Hepatocyte (in vitro differentiated cells): Measurements from ENCODE around the gene ARHGAP26. TPM values are rescaled to one million over a fixed set of nuclear protein-coding genes. Genes with fewer than 3 reads are reported as not detected.

Experiments used
- DNase-seq: peaks from one replicate; pipeline ENCODE4 v3.0.0-alpha.2; 2016; ENCODE audit warnings: low spot score
- H2AFZ ChIP-seq: fragments of 200-600 bp; sonication (generic); 2 replicates; pipeline ENCODE4 v1.6.0; 2016; ENCODE audit warnings: antibody characterized with exemption, mild to moderate bottlenecking
- H3K27ac ChIP-seq: fragments of 200-600 bp; sonication (generic); 2 replicates; pipeline ENCODE4 v1.5.1; 2016; ENCODE audit warnings: mild to moderate bottlenecking
- H3K27me3 ChIP-seq: fragments of 200-600 bp; sonication (generic); 2 replicates; pipeline ENCODE4 v1.6.1; 2016
- H3K36me3 ChIP-seq: fragments of 200-600 bp; sonication (generic); replicated peaks from 2 replicates; pipeline ENCODE4 v1.5.1; 2016; ENCODE audit warnings: low read depth; ENCODE audit not compliant: insufficient read depth
- H3K4me1 ChIP-seq: fragments of 200-600 bp; sonication (generic); 2 replicates; pipeline ENCODE4 v1.5.1; 2016; ENCODE audit warnings: mild to moderate bottlenecking, moderate library complexity; ENCODE audit not compliant: insufficient read depth
- H3K4me2 ChIP-seq: fragments of 200-600 bp; sonication (generic); 2 replicates; pipeline ENCODE4 v1.6.0; 2016
- H3K4me3 ChIP-seq: fragments of 200-600 bp; sonication (generic); 2 replicates; pipeline ENCODE4 v1.5.1; 2016; ENCODE audit warnings: mild to moderate bottlenecking
- H3K79me2 ChIP-seq: fragments of 200-600 bp; sonication (generic); 2 replicates; pipeline ENCODE4 v1.6.0; 2017; ENCODE audit warnings: mild to moderate bottlenecking
- H3K9me2 ChIP-seq: fragments of 200-600 bp; sonication (generic); replicated peaks from 2 replicates; pipeline ENCODE4 v1.6.0; 2017; ENCODE audit warnings: mild to moderate bottlenecking; ENCODE audit not compliant: insufficient read depth
- H3K9me3 ChIP-seq: fragments of 200-600 bp; sonication (generic); 2 replicates; pipeline ENCODE4 v1.5.1; 2016; ENCODE audit warnings: low read depth, mild to moderate bottlenecking
- H4K20me1 ChIP-seq: fragments of 200-600 bp; sonication (generic); 2 replicates; pipeline ENCODE4 v1.6.0; 2016; ENCODE audit warnings: mild to moderate bottlenecking; ENCODE audit not compliant: insufficient read depth, poor library complexity, severe bottlenecking
- CTCF ChIP-seq: fragments of 200-600 bp; sonication (generic); IDR thresholded peaks from 2 replicates; pipeline ENCODE4 v1.5.1; 2016; ENCODE audit warnings: antibody characterized with exemption, mild to moderate bottlenecking; ENCODE audit not compliant: poor library complexity
- EZH2 ChIP-seq: fragments of 200-600 bp; sonication (generic); IDR thresholded peaks from 2 replicates; pipeline ENCODE4 v1.6.1; 2016; ENCODE audit warnings: antibody characterized with exemption, mild to moderate bottlenecking, borderline replicate concordance
- EZH2phosphoT487 ChIP-seq: fragments of 200-600 bp; sonication (generic); IDR thresholded peaks from one replicate; pipeline ENCODE4 v1.6.1; 2018; ENCODE audit warnings: antibody characterized with exemption, mild to moderate bottlenecking, low read depth, moderate library complexity; ENCODE audit not compliant: unreplicated experiment, severe bottlenecking
- WGBS: methylation state at CpG from one replicate; pipeline ENCODE4 v1.1.6; 2016; ENCODE audit warnings: low lambda C conversion rate; ENCODE audit errors: missing lambda C conversion rate; 5-methylcytosine and 5-hydroxymethylcytosine counted together
- polyA plus RNA-seq: library from polyadenylated mRNA; unstranded; fragments of >200 nt; fragmentation: Nextera tagmentation; extraction: Ambion mirVana; gene quantifications from 2 replicates; pipeline ENCODE4 v1.2.1, GENCODE V29; 2016
- total RNA-seq: library from RNA; depleted of rRNA; stranded (reverse); fragments of >200 nt; gene quantifications from 2 replicates; pipeline ENCODE4 v1.2.3, GENCODE V29; 2014

The ARHGAP26 gene
- total and polyA plus RNA-seq, 2 experiments from 2014 or later: 16.5 to 19.8 TPM

DNA sequence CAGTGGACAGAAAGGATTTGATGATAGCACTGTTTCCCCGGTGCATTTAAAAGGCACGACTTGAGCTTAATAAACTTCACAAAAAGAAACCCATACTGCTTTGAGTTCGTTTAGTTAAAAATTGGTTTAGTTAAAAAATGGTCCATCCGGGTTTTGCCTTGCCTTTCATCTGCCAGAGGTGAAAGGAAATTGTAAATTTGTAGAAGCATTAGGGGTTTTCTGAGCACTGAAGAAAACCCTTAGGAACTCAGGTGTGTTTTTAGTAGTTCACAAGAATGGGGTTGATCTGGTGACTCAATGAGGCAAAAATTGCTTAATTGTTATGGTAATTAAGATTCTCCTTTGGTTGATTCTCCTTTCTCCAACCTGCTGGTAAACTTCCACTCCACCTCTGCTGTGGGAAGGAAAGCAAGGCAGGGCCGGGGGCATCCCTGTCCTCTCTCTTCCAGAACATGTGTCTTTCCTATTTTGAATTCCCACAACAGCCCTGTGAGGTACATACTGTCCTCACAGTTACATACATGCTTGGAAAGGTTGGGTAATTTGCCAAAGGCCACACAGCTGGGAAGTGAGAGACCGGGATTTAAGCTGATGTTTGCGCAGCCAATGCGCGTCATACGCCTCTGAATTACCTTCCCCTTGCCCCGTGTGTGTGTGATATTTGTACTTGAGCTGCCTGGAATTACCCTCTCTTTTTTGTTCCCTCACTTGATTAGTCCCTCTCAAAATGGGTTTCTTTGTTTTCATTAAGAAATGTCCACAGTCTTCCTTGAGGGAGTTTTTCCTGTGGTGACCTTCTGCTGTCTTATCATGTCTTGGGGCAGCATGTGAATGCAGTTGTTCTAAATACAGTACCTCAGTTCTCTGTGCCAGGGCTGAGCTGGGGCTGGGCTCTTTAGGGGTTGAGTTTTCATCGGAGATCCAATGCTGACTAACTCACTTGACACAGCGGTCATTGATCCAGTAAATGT is 94.4 kb downstream of the ARHGAP26 start:
- no peaks in the 10 kb centered on the region for H3K9me2 ChIP-seq
- 56% methylated on average over 13 of the region's 13 CpGs for WGBS
- no peaks in the 10 kb centered on the region for H3K9me3 ChIP-seq
- no peaks in the 10 kb centered on the region for H4K20me1 ChIP-seq
- peak overlapping the region; percentile 17 for H3K4me2 ChIP-seq
- DNase-seq: peak; percentile 51
- H3K79me2 ChIP-seq: peaks cover 70% of the 10 kb centered on the region
- H3K4me3 ChIP-seq: no peak overlapping the region
- no peak for TF ChIP-seq CTCF
- TF ChIP-seq EZH2phosphoT487: no peak
- no peak for TF ChIP-seq EZH2
- peaks cover 38% of the 10 kb centered on the region for H3K4me1 ChIP-seq
- no peaks in the 10 kb centered on the region for H3K36me3 ChIP-seq
- peak overlapping the region; percentile 80 for H3K27ac ChIP-seq
- H2AFZ ChIP-seq: no peak overlapping the region
- no peaks in the 10 kb centered on the region for H3K27me3 ChIP-seq

DNA sequence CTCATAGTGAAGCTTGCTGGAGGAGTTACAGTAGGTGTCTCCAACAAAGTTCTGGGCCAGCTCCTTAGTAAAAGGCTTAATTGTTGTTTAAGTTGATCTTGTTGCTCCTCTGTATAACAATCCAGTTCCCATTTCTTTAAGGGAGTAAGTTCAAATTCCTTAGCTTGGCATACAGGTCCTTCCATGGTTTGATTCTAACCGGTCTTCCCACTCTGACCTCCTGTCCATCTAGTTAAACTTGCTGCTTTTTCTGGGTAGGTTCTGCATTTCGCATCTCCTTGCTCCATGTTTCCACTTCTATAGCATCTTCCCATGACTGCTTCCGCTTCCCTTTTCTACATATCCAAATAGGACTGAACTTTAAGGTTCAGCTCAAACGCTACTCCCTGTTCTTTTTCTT is 95.5 kb downstream of the ARHGAP26 start:
- no peaks in the 10 kb centered on the region for H3K9me3 ChIP-seq
- peaks cover 65% of the 10 kb centered on the region for H3K79me2 ChIP-seq
- no peak for TF ChIP-seq EZH2
- TF ChIP-seq EZH2phosphoT487: no peak
- no peak for TF ChIP-seq CTCF
- no peaks in the 10 kb centered on the region for H4K20me1 ChIP-seq
- no peaks in the 10 kb centered on the region for H3K9me2 ChIP-seq
- H3K4me1 ChIP-seq: peaks cover 38% of the 10 kb centered on the region
- H3K4me2 ChIP-seq: no peak overlapping the region
- no peak overlapping the region for H2AFZ ChIP-seq
- no peak for DNase-seq
- H3K27ac ChIP-seq: peak overlapping the region; percentile 80
- 90% methylated on average over 4 of the region's 4 CpGs for WGBS
- no peak overlapping the region for H3K4me3 ChIP-seq
- H3K36me3 ChIP-seq: no peaks in the 10 kb centered on the region
- no peaks in the 10 kb centered on the region for H3K27me3 ChIP-seq

DNA sequence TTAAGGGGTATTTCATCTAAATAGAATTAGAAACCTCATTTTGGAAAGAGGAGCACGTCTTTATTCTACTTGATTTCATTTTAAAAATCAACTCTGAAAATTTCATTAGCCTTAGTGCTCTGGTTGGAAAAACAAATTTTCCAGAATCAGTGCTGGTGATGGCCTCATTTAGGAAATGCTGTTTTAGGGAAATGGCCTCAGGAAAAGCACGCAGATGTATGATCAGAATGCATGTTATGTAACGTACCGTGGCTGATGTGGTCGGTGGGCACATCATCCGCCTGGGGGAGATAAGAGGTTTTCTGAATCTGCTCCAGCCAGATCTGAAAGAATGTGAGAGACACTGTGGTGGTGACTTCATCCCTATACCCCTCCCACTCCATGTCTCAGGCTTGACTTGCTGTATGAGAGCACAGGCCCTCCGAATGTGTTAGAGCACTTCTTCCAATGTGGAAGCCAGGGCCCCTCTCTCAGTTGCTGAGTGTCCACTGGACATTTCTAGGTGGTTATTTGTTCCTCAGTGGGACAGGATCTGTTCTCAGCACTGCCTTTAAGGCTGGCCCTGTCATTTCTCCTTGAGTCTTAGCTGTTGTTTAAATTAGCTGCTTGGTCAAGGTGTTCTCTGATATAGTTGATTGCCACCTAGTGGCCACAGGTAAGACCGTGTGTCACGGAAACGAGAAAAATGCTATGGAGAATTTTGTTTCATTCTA is 96.5 kb downstream of the ARHGAP26 start:
- Histone ChIP-seq H3K4me3 (no peak overlapping the region), H3K4me1 (peaks cover 38% of the 10 kb centered on the region), H3K36me3 (no peaks in the 10 kb centered on the region), H3K9me2 (no peaks in the 10 kb centered on the region), H3K9me3 (no peaks in the 10 kb centered on the region), H3K4me2 (peak overlapping the region; percentile 53), H3K79me2 (peaks cover 57% of the 10 kb centered on the region), H3K27me3 (no peaks in the 10 kb centered on the region), H2AFZ (no peak overlapping the region), H4K20me1 (no peaks in the 10 kb centered on the region), H3K27ac (peak overlapping the region; percentile 45)
- peak; percentile 86 for DNase-seq
- no peak for TF ChIP-seq EZH2phosphoT487
- TF ChIP-seq EZH2: no peak
- peak; percentile 82 for TF ChIP-seq CTCF
- 38% methylated on average over 10 of the region's 10 CpGs for WGBS
